Heart right ventricle (tissue), 16 donors: ENCODE data around the gene C6orf132. TPM values are rescaled to one million over a fixed set of nuclear protein-coding genes. Genes with fewer than 3 reads are reported as not detected.
A peak's percentile ranks its signal among the peaks of the same experiment; 100 is the strongest.

Source experiments
- ATAC-seq, 8 donors: fragments of 200-7000 bp; cut with Tn5 transposase; one replicate each; pipeline ENCODE4 v1.9.1; 2020; ENCODE audit warnings: mild to moderate bottlenecking in 8 of 8, moderate library complexity in 8 of 8, moderate number of reproducible peaks in 1 of 8
- DNase-seq, 2 donors: peaks; one replicate each; pipeline ENCODE4 v3.0.0-alpha.2; 2020
- H3K27ac ChIP-seq, 10 donors: fragments of 200-600 bp; sonication (generic) in 2 of 10; one replicate each; pipeline versions ENCODE4 v1.5.0 to v1.8.0; 2020 to 2022; ENCODE audit warnings: mild to moderate bottlenecking in 3 of 10
- H3K27me3 ChIP-seq, 7 donors: fragments of 200-600 bp; one replicate each; pipeline ENCODE4 v1.8.0; 2021 to 2022; ENCODE audit warnings: mild to moderate bottlenecking in 2 of 7
- H3K36me3 ChIP-seq, 9 donors: fragments of 200-600 bp; sonication (generic) in 1 of 9; one replicate each; pipeline versions ENCODE4 v1.5.0 to v1.8.0; 2020 to 2022; ENCODE audit warnings: mild to moderate bottlenecking in 2 of 9
- H3K4me1 ChIP-seq, 9 donors: fragments of 200-600 bp; sonication (generic) in 1 of 9; one replicate each; pipeline versions ENCODE4 v1.5.0 to v1.8.0; 2020 to 2022; ENCODE audit warnings: mild to moderate bottlenecking in 4 of 9
- H3K4me3 ChIP-seq, 10 donors: fragments of 200-600 bp; sonication (generic) in 2 of 10; one replicate each; pipeline versions ENCODE4 v1.5.0 to v1.8.0; 2020 to 2022; ENCODE audit warnings: mild to moderate bottlenecking in 7 of 10, moderate library complexity in 2 of 10
- H3K9me3 ChIP-seq, 11 donors: fragments of 200-600 bp in 10 of 11; sonication (generic) in 2 of 11; one replicate each; pipeline versions ENCODE4 v1.5.0 to v1.8.0; 2013 to 2022; ENCODE audit warnings: mild to moderate bottlenecking in 2 of 11, control low read depth in 1 of 11, moderate library complexity in 1 of 11
- CTCF ChIP-seq, 9 donors: fragments of 200-600 bp; sonication (generic) in 2 of 9; IDR thresholded peaks; one replicate each; pipeline versions ENCODE4 v1.5.0 to v1.8.0; 2021 to 2022; ENCODE audit warnings: antibody characterized with exemption in 9 of 9, mild to moderate bottlenecking in 5 of 9, moderate library complexity in 1 of 9
- WGBS, 2 donors: extraction: QIAGEN DNeasy Blood & Tissue Kit; methylation state at CpG; one replicate each; pipeline ENCODE4 v1.1.7; 2013; ENCODE audit warnings: inconsistent platforms in 1 of 2; 5-methylcytosine and 5-hydroxymethylcytosine counted together
- intact Hi-C, 10 donors: fragments of 100-400 bp; cut with DNase I; formaldehyde crosslinking; loops; one replicate each; pipeline versions ENCODE4 v1.11.1 to v1.14.2; 2022
- polyA plus RNA-seq, 2 donors: library from polyadenylated mRNA; stranded (reverse); fragments of 200-250 nt; gene quantifications; one replicate each; pipeline ENCODE4 v1.2.3, GENCODE V29; 2013
- total RNA-seq, 10 donors: library from RNA; stranded (reverse); fragmentation: NEBNext Ultra II Directional in 3 of 10; extraction: Animal tissue kit (Norgen Biotek cat#: 25700) in 3 of 10; gene quantifications; one replicate each; pipeline versions ENCODE4 v1.2.1 to v1.2.4, GENCODE V29; 2021 to 2023
- donor health status: Arrhythmogenic right ventricular cardiomyopathy.
- donor health status: ischemic (EF 13 %, LVEDD 7.1; RV severe dilation, severe dysfunction).
- donor health status: healthy with polysubstance abuse.
- donor health status: DM: no; HTN: yes; CAD: no.
- donor health status: DM: no; HTN: no; CAD: no.
- donor health status: ischemic (EF 25% LVEDD 6.9; RV normal size, moderate dysfunction).
- donor health status: ischemic (EF 25% LVEDD 5.7; RV mildly dilated, moderate dysfunction).
- donor health status: healthy.
- donor health status: DM: yes; HTN: yes; CAD: no.
- donor health status: Ischemic cardiomyopathy.
- donor health status: ischemic (EF 35%, LVEDD 5.7; RV mildly dilated, moderate dysfunction).
- donor health status: nonischemic (EF 11% LVEDD 7.7; RV severe dilation, severe dysfunction).
- donor health status: DM: yes; HTN: yes; CAD: no.
- donor health status: PGD.
- donor health status: ischemic (EF 29% LVEDD 5.4; RV normal size, mild dysfunction).
- donor health status: nonischemic (EF 23%, LVEDD 6.1; RV moderate dilation, normal function).

C6orf132 gene
- total and polyA plus RNA-seq, 12 donors, result 0.23 to 2.9 (median 1.9) TPM

DNA sequence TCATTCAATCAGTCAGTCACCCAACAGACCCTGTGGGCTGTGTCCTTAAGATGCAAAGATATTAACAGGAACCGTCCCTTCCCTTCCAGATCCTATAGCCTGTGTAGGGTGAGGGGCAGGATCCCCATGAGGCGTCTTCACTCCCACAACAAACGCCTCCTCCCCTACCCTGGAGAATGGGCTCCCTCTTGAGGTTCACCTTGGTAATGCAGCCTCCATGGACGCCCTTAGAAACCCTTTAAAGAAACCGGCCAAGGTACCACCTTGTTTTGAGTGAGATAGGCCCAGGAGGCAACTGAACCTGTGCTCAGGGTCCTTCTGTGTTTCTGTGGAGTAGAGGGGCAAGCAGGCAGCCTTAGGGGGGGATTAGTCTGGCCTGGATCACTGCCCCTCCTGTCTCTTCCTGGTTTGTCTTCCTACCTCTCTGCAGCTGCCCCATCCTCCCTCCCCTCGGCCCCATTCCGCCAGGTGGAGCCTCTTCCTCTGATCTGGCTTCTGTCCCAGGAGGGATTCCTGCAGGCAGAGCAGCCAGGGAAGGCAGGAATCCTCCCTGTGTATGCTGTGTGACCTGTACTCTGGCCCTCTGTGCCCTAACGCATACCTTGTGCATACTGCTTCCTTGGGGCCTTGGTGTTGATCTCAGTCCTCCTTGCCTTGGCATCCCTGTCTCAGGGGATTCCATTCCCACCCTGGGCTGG, 24.2 kb upstream of the C6orf132 start:
- Histone ChIP-seq H3K4me3 (no peak overlapping the region), H3K36me3 (no peaks in the 10 kb centered on the region), H3K9me3 (peaks cover 0 to 3% (median 0%) of the 10 kb centered on the region in 11 donors), H3K27ac (no peak overlapping the region), H3K27me3 (no peaks in the 10 kb centered on the region), H3K4me1 (no peaks in the 10 kb centered on the region)
- 14% methylated on average over 8 of the region's 8 CpGs for WGBS, 2 donors
- DNase-seq (peak; percentile 27 to 63), ATAC-seq (peak; percentile 45 to 80 (median 78))
- intact Hi-C loops, result loop anchor here in 9 of 10 donors (1.0 to 5.0 kb wide), 5 partner anchors 84 to 389 kb away; partner anchors contain the start of gene FRS3 (in 1 of the 9)
- peak; percentile 89 to 97 (median 94) for TF ChIP-seq CTCF (IDR thresholded peaks at IDR 0.05)

DNA sequence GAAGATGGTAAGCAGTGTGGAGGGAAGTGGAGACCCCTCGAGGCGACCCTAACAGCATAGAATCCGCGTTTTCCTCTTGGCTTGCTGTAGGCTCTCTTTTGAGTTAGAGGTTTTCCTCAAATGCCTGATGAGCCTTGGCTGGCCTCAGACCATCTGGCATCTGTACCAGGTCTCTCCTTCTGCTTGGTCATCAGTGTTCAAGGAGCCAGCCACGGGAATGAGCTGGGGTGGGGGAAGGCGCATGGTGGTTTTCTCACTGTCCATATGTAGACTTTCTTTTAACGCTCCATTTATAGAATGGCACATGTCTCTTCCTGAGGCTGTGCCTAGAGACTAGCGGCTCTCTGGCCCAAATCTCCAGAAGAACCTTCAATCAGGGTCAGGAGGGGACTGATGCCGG, 22.6 kb upstream of the C6orf132 start:
- Histone ChIP-seq H3K36me3 (no peaks in the 10 kb centered on the region), H3K27ac (no peak overlapping the region), H3K4me3 (no peak overlapping the region), H3K27me3 (no peaks in the 10 kb centered on the region), H3K4me1 (no peaks in the 10 kb centered on the region), H3K9me3 (peaks cover 0 to 3% (median 0%) of the 10 kb centered on the region in 11 donors)
- ATAC-seq, result no peak
- WGBS, 2 donors, result 80 to 86% methylated on average over 9 of the region's 9 CpGs
- intact Hi-C loops, result loop anchor here in 1 of 10 donors (5.0 kb wide), 1 partner anchor 388 kb away; the partner anchor contains the start of gene FRS3
- no peak for TF ChIP-seq CTCF (IDR thresholded peaks at IDR 0.05)
- no peak for DNase-seq

GRCh38 chr6:42163981-42164380, 21.6 kb upstream of the C6orf132 start:
- TF ChIP-seq CTCF (IDR thresholded peaks at IDR 0.05), result no peak
- DNase-seq (no peak), ATAC-seq (no peak)
- Histone ChIP-seq H3K9me3 (no peaks in the 10 kb centered on the region), H3K4me3 (no peak overlapping the region), H3K27ac (no peak overlapping the region), H3K4me1 (no peaks in the 10 kb centered on the region), H3K27me3 (peaks cover 0 to 3% (median 0%) of the 10 kb centered on the region in 7 donors), H3K36me3 (no peaks in the 10 kb centered on the region)
- WGBS, 2 donors, result 44 to 63% methylated on average over 1 of the region's 1 CpG
- intact Hi-C loops, result no loop called here

DNA sequence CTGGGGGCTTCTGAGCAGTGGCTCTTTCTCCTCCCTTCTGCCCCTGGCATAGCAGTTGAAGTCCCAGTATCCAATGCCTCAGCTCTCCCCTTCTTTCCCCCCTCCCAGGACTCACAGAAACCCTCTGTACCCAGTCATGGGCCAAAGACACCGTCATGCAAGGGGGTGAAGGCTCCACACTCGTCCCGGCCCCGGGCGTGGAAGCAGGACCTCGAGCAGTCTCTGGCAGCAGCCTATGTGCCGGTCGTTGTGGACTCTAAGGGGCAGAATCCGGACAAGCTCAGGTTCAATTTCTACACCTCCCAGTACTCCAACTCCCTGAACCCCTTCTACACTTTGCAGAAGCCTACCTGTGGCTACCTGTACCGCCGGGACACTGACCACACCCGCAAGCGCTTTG, 20.4 kb upstream of the C6orf132 start:
- no peak for TF ChIP-seq CTCF (IDR thresholded peaks at IDR 0.05)
- Histone ChIP-seq H3K4me3 (no peak overlapping the region), H3K9me3 (no peaks in the 10 kb centered on the region), H3K36me3 (no peaks in the 10 kb centered on the region), H3K4me1 (peaks cover 0 to 3% (median 0%) of the 10 kb centered on the region in 9 donors), H3K27me3 (peaks cover 0 to 3% (median 0%) of the 10 kb centered on the region in 7 donors), H3K27ac (no peak overlapping the region)
- DNase-seq (no peak), ATAC-seq (no peak)
- 83 to 88% methylated on average over 13 of the region's 13 CpGs for WGBS, 2 donors
- intact Hi-C loops, result no loop called here
